H1 (cell line): ENCODE data around the gene KAT8. TPM values are rescaled to one million over a fixed set of nuclear protein-coding genes. Genes with fewer than 3 reads are reported as not detected.

Experiments
- CTCF ChIA-PET: fragments of 300-600 bp; sonication (Branson Sonifier 250); formaldehyde crosslinking; loops from one replicate; lab custom pipeline; 2021; ENCODE audit not compliant: partially characterized antibody; lab: Charles Lee
- POLR2A ChIA-PET: fragments of 300-600 bp; sonication (Branson Sonifier 250); formaldehyde crosslinking; loops from one replicate; lab custom pipeline; 2021; ENCODE audit warnings: inconsistent platforms; ENCODE audit not compliant: partially characterized antibody; lab: Charles Lee
- DNase-seq, 2 experiments: peaks; one replicate each; pipeline versions ENCODE4 v3.0.0 to v3.0.0-alpha.2; 2010 to 2022; ENCODE audit warnings: low spot score in 2 of 2, low read depth in 1 of 2, mixed read lengths in 1 of 2
- FAIRE-seq: peaks from 2 replicates; lab custom pipeline; 2011; peaks lifted over from hg19 to GRCh38; lab: Jason Lieb, UNC
- H2AFZ ChIP-seq: 2 replicates; pipeline ENCODE4 v1.8.1; 2012; ENCODE audit warnings: low read length, inconsistent platforms
- H2AK5ac ChIP-seq: 2 replicates; pipeline ENCODE4 v1.6.1; 2013; ENCODE audit warnings: low read depth, low read length
- H2BK120ac ChIP-seq: replicated peaks from 2 replicates; pipeline ENCODE3; 2013; ENCODE audit warnings: low read depth, low read length, inconsistent platforms
- H2BK12ac ChIP-seq: 2 replicates; pipeline ENCODE4 v1.6.1; 2013; ENCODE audit warnings: low read depth, low read length
- H2BK15ac ChIP-seq: 2 replicates; pipeline ENCODE4 v1.6.1; 2013; ENCODE audit warnings: low read length
- H2BK20ac ChIP-seq: 2 replicates; pipeline ENCODE4 v1.6.1; 2013; ENCODE audit warnings: low read length
- H2BK5ac ChIP-seq: 2 replicates; pipeline ENCODE4 v1.6.1; 2013; ENCODE audit warnings: low read depth, low read length
- H3K14ac ChIP-seq: 2 replicates; pipeline ENCODE4 v1.6.1; 2013; ENCODE audit warnings: inconsistent platforms; ENCODE audit not compliant: insufficient read length
- H3K18ac ChIP-seq: 2 replicates; pipeline ENCODE4 v1.6.1; 2013; ENCODE audit warnings: low read length; ENCODE audit errors: extremely low read depth
- H3K23ac ChIP-seq: 2 replicates; pipeline ENCODE4 v1.6.1; 2013; ENCODE audit warnings: inconsistent platforms; ENCODE audit not compliant: insufficient read length
- H3K23me2 ChIP-seq: 2 replicates; pipeline ENCODE4 v1.6.1; 2013; ENCODE audit warnings: low read depth, low read length
- H3K27ac ChIP-seq: 2 replicates; pipeline ENCODE4 v1.6.1; 2011; ENCODE audit warnings: low read depth, low read length, inconsistent platforms
- H3K27me3 ChIP-seq, 4 experiments: replicated peaks in 1 of 4; 1 replicate in 1 of 4; 2 replicates in 3 of 4; pipeline versions ENCODE4 v1.6.1 to v1.8.1; 2011 to 2013; ENCODE audit warnings: low read length in 3 of 4, mild to moderate bottlenecking in 3 of 4, inconsistent platforms in 2 of 4, mixed read lengths in 2 of 4, moderate library complexity in 1 of 4; ENCODE audit not compliant: control insufficient read depth in 3 of 4, insufficient read depth in 3 of 4; ENCODE audit errors: extremely low read depth in 1 of 4
- H3K36me3 ChIP-seq, 4 experiments: 2 replicates each; pipeline versions ENCODE4 v1.6.1 to v1.8.1; 2011 to 2013; ENCODE audit warnings: mild to moderate bottlenecking in 4 of 4, low read length in 3 of 4, moderate library complexity in 2 of 4, control low read depth in 1 of 4, inconsistent platforms in 1 of 4; ENCODE audit not compliant: insufficient read depth in 4 of 4, control insufficient read depth in 2 of 4
- H3K4ac ChIP-seq: replicated peaks from 2 replicates; pipeline ENCODE3; 2013; ENCODE audit warnings: low read length, low read depth, mixed read lengths, inconsistent platforms; ENCODE audit not compliant: insufficient read length
- H3K4me1 ChIP-seq, 4 experiments: replicated peaks in 1 of 4; 1 replicate in 1 of 4; 2 replicates in 3 of 4; pipeline versions ENCODE4 v1.6.1 to v1.8.1; 2011 to 2013; ENCODE audit warnings: low read length in 3 of 4, inconsistent platforms in 2 of 4, mixed read lengths in 1 of 4; ENCODE audit not compliant: insufficient read depth in 4 of 4, control insufficient read depth in 3 of 4
- H3K4me2 ChIP-seq, 2 experiments: 2 replicates each; pipeline versions ENCODE4 v1.6.1 to v1.8.1; 2011 to 2013; ENCODE audit warnings: low read depth in 2 of 2, low read length in 2 of 2, control low read depth in 1 of 2, inconsistent platforms in 1 of 2, mild to moderate bottlenecking in 1 of 2; ENCODE audit not compliant: insufficient read depth in 1 of 2
- H3K4me3 ChIP-seq, 4 experiments: fragments of 200-600, 300-600 bp in 1 of 4; sonication (generic), shearing (Covaris generic), sonication (Bioruptor Twin) in 1 of 4; 2 replicates each; pipeline versions ENCODE4 v1.5.1 to v1.8.1; 2011 to 2016; ENCODE audit warnings: low read length in 4 of 4, low read depth in 3 of 4, control low read depth in 2 of 4, inconsistent platforms in 2 of 4, mild to moderate bottlenecking in 2 of 4, mixed read lengths in 1 of 4, moderate library complexity in 1 of 4; ENCODE audit not compliant: insufficient read depth in 2 of 4; ENCODE audit errors: extremely low read depth in 1 of 4
- H3K56ac ChIP-seq: replicated peaks from 2 replicates; pipeline ENCODE3; 2013; ENCODE audit warnings: low read depth, mild to moderate bottlenecking, mixed read lengths, low read length, inconsistent platforms; ENCODE audit not compliant: insufficient read length
- H3K79me1 ChIP-seq: 2 replicates; pipeline ENCODE4 v1.6.1; 2013; ENCODE audit warnings: low read depth, low read length, control low read depth
- H3K79me2 ChIP-seq, 2 experiments: 2 replicates each; pipeline versions ENCODE4 v1.6.1 to v1.8.1; 2012 to 2013; ENCODE audit warnings: low read length in 2 of 2, mild to moderate bottlenecking in 2 of 2, inconsistent platforms in 1 of 2; ENCODE audit not compliant: insufficient read depth in 2 of 2, control insufficient read depth in 1 of 2
- H3K9ac ChIP-seq, 4 experiments: replicated peaks in 1 of 4; 1 replicate in 1 of 4; 2 replicates in 3 of 4; pipeline versions ENCODE4 v1.6.1 to v1.8.1; 2011 to 2013; ENCODE audit warnings: low read depth in 3 of 4, low read length in 3 of 4, control low read depth in 2 of 4, mild to moderate bottlenecking in 2 of 4, moderate library complexity in 2 of 4, inconsistent platforms in 1 of 4; ENCODE audit errors: extremely low read depth in 1 of 4
- H3K9me3 ChIP-seq, 2 experiments: 2 replicates each; pipeline versions ENCODE4 v1.6.1 to v1.8.1; 2012 to 2013; ENCODE audit warnings: mild to moderate bottlenecking in 2 of 2, moderate library complexity in 2 of 2, control low read depth in 1 of 2, inconsistent platforms in 1 of 2, low read depth in 1 of 2, low read length in 1 of 2, mixed read lengths in 1 of 2; ENCODE audit not compliant: insufficient read depth in 2 of 2
- H4K20me1 ChIP-seq, 2 experiments: replicated peaks in 1 of 2; 2 replicates each; pipeline versions ENCODE3 to v1.8.1; 2011 to 2013; ENCODE audit warnings: inconsistent platforms in 2 of 2, low read length in 2 of 2, mild to moderate bottlenecking in 1 of 2; ENCODE audit not compliant: insufficient read depth in 2 of 2, control insufficient read depth in 1 of 2
- H4K5ac ChIP-seq: 2 replicates; pipeline ENCODE4 v1.6.1; 2013; ENCODE audit warnings: low read length, low read depth, mixed read lengths, inconsistent platforms; ENCODE audit not compliant: insufficient read length
- H4K8ac ChIP-seq: 2 replicates; pipeline ENCODE4 v1.8.0; 2013; ENCODE audit warnings: mild to moderate bottlenecking, moderate library complexity, low read length, inconsistent platforms; ENCODE audit not compliant: insufficient read depth; ENCODE audit errors: extremely low read depth
- H4K91ac ChIP-seq: replicated peaks from 2 replicates; pipeline ENCODE3; 2013; ENCODE audit warnings: low read length, mixed read lengths, inconsistent platforms; ENCODE audit not compliant: insufficient read length
- CHD2 ChIP-seq: IDR thresholded peaks from 2 replicates; pipeline ENCODE4 v1.6.1; 2012; ENCODE audit warnings: low read length, improper control_type of control experiment
- HDAC2 ChIP-seq, 2 experiments: fragments of 300-600 bp in 1 of 2; sonication (generic) in 1 of 2; IDR thresholded peaks; 2 replicates each; pipeline ENCODE4 v1.6.1; 2011 to 2012; ENCODE audit warnings: low read depth in 2 of 2, low read length in 2 of 2, mild to moderate bottlenecking in 2 of 2, moderate library complexity in 2 of 2, borderline replicate concordance in 1 of 2, inconsistent platforms in 1 of 2
- POLR2A ChIP-seq, 2 experiments: IDR thresholded peaks; 1 replicate in 1 of 2; 2 replicates in 1 of 2; pipeline ENCODE4 v1.6.1; 2011; ENCODE audit warnings: low read depth in 2 of 2, low read length in 2 of 2, mild to moderate bottlenecking in 2 of 2; ENCODE audit errors: control extremely low read depth in 1 of 2
- RAD21 ChIP-seq, 2 experiments: IDR thresholded peaks in 1 of 2; conservative IDR thresholded peaks in 1 of 2; 2 replicates each; pipeline ENCODE4 v1.6.1; 2011; ENCODE audit warnings: low read depth in 2 of 2, low read length in 2 of 2, improper control_type of control experiment in 1 of 2, inconsistent platforms in 1 of 2, mild to moderate bottlenecking in 1 of 2, moderate library complexity in 1 of 2
- SAP30 ChIP-seq: fragments of 300-600 bp; sonication (generic); IDR thresholded peaks from 2 replicates; pipeline ENCODE4 v1.7.1; 2012; ENCODE audit warnings: low read length, moderate library complexity, mild to moderate bottlenecking, inconsistent platforms; ENCODE audit not compliant: insufficient read depth, insufficient replicate concordance
- SIN3A ChIP-seq, 2 experiments: IDR thresholded peaks in 1 of 2; conservative IDR thresholded peaks in 1 of 2; 2 replicates each; pipeline ENCODE4 v1.6.1; 2011 to 2012; ENCODE audit warnings: low read length in 2 of 2, improper control_type of control experiment in 1 of 2, low read depth in 1 of 2, mild to moderate bottlenecking in 1 of 2
- TAF1 ChIP-seq: IDR thresholded peaks from 2 replicates; pipeline ENCODE4 v1.6.1; 2011; ENCODE audit warnings: mild to moderate bottlenecking, low read depth, low read length
- WGBS, 2 experiments: shearing (Covaris generic) in 1 of 2; methylation state at CpG; one replicate each; pipeline versions ENCODE4 v1.1.6 to v1.1.7; 2013 to 2015; ENCODE audit warnings: low lambda C conversion rate in 2 of 2, mixed read lengths in 2 of 2, inconsistent platforms in 1 of 2, low coverage in 1 of 2, missing lambda C conversion rate in 1 of 2; ENCODE audit not compliant: insufficient replicate concordance in 2 of 2, insufficient coverage in 1 of 2, insufficient read length in 1 of 2; ENCODE audit errors: extremely low coverage in 1 of 2, missing lambda C conversion rate in 1 of 2; 5-methylcytosine and 5-hydroxymethylcytosine counted together
- polyA plus RNA-seq, 7 experiments: library from polyadenylated mRNA; depleted of rRNA in 3 of 7; stranded (reverse) in 5 of 7; unstranded in 2 of 7; fragments of >200 nt in 5 of 7; fragments of 200-250 nt in 2 of 7; gene quantifications; 1 replicate in 5 of 7; 2 replicates in 1 of 7; 4 replicates in 1 of 7; pipeline versions ENCODE4 v1.2.1 to v1.2.3, GENCODE V29; 2011 to 2013; ENCODE audit warnings: missing spikeins in 2 of 7, mixed read lengths in 2 of 7
- total RNA-seq: library from RNA; stranded (reverse); fragmentation: NEBNext Ultra II Directional; extraction: Animal tissue kit (Norgen Biotek cat#: 25700); gene quantifications from 2 replicates; pipeline ENCODE4 v1.2.1, GENCODE V29; 2021

The KAT8 gene
- total and polyA plus RNA-seq, 2 of the 8 experiments (the other 6 are each of a cell fraction or from before 2014, with no cell fraction given) = 52.6 to 61.6 TPM

- H3K23me2 ChIP-seq = no peaks in the 10 kb centered on the region
- H3K79me2 ChIP-seq = peaks cover 0 to 26% of the 10 kb centered on the region in 2 experiments; a peak in 2 of 4 replicates
- no peak overlapping the region for H2BK20ac ChIP-seq
These were observed 36.6 kb upstream of the KAT8 start for GRCh38 chr16:31080756-31081419.

More at GRCh38 chr16:31080756-31081419, 36.6 kb upstream of the KAT8 start:
- peaks cover 5 to 50% (median 30%) of the 10 kb centered on the region in 4 experiments; a peak in 7 of 8 replicates for H3K36me3 ChIP-seq
- no peak overlapping the region for H3K18ac ChIP-seq
- H3K79me1 ChIP-seq = peaks cover 6% of the 10 kb centered on the region
- FAIRE-seq = no peak
- WGBS, 2 experiments = 95% methylated on average over 10 of the region's 13 CpGs; no CpG with 5 or more reads in 1 of the 2 experiments
- H3K9me3 ChIP-seq = no peaks in the 10 kb centered on the region
- no peak overlapping the region for H2AFZ ChIP-seq
- H2BK12ac ChIP-seq = no peak overlapping the region
- no peak overlapping the region for H3K4me3 ChIP-seq
- CTCF ChIA-PET = interaction anchor here (1.6 to 2.1 kb wide), 3 partner anchors 28 to 62 kb away, joined by 3 to 8 read pairs (median 5); partner anchors contain the start of gene BCKDK
- H4K8ac ChIP-seq = no peak overlapping the region
- no peak overlapping the region for H3K27ac ChIP-seq
- H3K9ac ChIP-seq = no peak overlapping the region
- H3K27me3 ChIP-seq = no peaks in the 10 kb centered on the region
- H3K23ac ChIP-seq = no peak overlapping the region
- H2AK5ac ChIP-seq = no peak overlapping the region
- H3K4me2 ChIP-seq = no peak overlapping the region
- no peaks in the 10 kb centered on the region for H3K4me1 ChIP-seq
- no peak overlapping the region for H3K4ac ChIP-seq
- no peak overlapping the region for H4K91ac ChIP-seq
- no peak overlapping the region for H2BK5ac ChIP-seq
- no peak overlapping the region for H3K56ac ChIP-seq
- H4K20me1 ChIP-seq = peaks cover 9 to 36% of the 10 kb centered on the region in 2 experiments
- H2BK120ac ChIP-seq = no peak overlapping the region
- POLR2A ChIA-PET = interaction anchor here (0.7 to 4.9 kb wide), 6 partner anchors 12 to 118 kb away, joined by 3 to 26 read pairs (median 4); partner anchors contain the start of gene VKORC1
- no peak overlapping the region for H2BK15ac ChIP-seq
- H3K14ac ChIP-seq = no peak overlapping the region
- no peak for TF ChIP-seq RAD21 (IDR thresholded peaks at IDR 0.05 in 1 of 2, conservative IDR thresholded peaks at IDR 0.05 in 1 of 2; ENCODE audit: low read depth in 2 of 2, low read length in 2 of 2)
- TF ChIP-seq TAF1 = no peak
- no peak for TF ChIP-seq SAP30
- TF ChIP-seq HDAC2 (IDR thresholded peaks at IDR 0.05; ENCODE audit: borderline replicate concordance in 1 of 2, low read depth in 2 of 2, low read length in 2 of 2) = no peak
- no peak for TF ChIP-seq SIN3A (conservative IDR thresholded peaks at IDR 0.05 in 1 of 2, IDR thresholded peaks at IDR 0.05 in 1 of 2; ENCODE audit: low read depth in 1 of 2, low read length in 2 of 2)
- 0 out of 3 replicates have a peak, but pooled peaks of 1 of the 2 experiments have one; percentile 8 for TF ChIP-seq POLR2A (IDR thresholded peaks at IDR 0.05; ENCODE audit: control extremely low read depth in 1 of 2, low read depth in 2 of 2, low read length in 2 of 2)
- TF ChIP-seq CHD2 = no peak
- no peak overlapping the region for H4K5ac ChIP-seq
- no peak for DNase-seq
